Stimulated activated CD8-positive, alpha-beta memory T cell treated with anti-CD3 and anti-CD28 coated beads, Interleukin-12 subunit alpha, Interleukin-12 subunit beta, amount 100 ng/mL, for 1 hour (primary cell): ENCODE measurements around the gene RIMS4.

ENCODE experiments used
- DNase-seq: peaks from one replicate; pipeline ENCODE4 v3.0.0-alpha.2; 2020; ENCODE audit warnings: low read depth

Gene RIMS4

GRCh38 chr20:44810391-44811149 is at the start of gene RIMS4:
Gene RIMS4 (minus strand): TSS chr20:44810546. CDS start chr20:44810271, 275 bp downstream.
- DNase-seq, result no peak

- no peak for DNase-seq
Measured at GRCh38 chr20:44858606-44859360, 48.4 kb upstream of the RIMS4 start.

DNA sequence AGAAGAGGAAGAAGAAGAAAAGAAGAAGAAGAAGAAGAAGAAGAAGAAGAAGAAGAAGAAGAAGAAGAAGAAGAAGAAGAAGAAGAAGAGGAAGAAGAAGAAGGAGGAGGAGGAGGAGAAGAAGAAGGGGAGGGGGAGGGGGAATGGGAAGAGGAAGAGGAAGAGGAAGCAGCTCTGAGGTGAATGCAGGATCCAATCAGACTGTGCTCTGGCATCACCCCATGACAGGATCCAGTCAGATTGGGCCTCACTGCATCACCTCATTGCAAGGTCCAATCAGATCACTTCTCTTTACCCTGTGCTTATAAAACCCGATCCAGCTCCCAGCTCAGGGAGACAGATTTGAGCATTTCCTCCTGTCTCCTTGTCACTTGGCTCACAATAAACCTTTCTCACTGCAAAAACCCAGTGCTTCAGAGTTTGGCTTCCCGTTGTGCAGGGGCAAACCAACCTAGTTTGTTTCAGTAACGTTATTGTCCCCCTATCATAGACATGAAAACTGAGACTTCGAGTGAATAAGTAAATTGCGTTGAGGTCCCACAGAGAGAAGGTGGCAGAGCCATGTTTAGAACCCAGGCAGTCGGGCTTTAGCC is 46.6 kb upstream of the RIMS4 start:
- DNase-seq, result no peak

GRCh38 chr20:44856442-44856841 is 46.1 kb upstream of the RIMS4 start:
- DNase-seq, result no peak

DNA sequence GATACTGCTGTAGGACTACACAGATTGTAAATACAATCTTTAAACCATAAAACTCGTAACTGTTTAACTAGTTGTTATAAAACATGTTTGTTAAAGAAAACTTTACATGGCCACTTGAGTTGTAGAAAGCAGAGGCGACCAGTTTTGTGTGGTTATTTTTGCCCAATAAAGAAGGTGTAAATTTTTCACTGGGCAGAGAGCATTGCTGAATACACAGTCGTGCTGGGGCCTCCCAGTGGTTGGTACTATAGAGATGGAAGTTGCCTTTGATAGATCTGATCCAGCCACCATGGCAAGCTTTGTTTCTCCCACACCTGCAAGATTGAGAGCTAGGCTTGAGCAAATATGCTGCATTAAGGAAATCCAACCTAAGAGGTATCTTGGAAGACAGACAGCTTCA is 41.2 kb upstream of the RIMS4 start:
- DNase-seq, result no peak

DNA sequence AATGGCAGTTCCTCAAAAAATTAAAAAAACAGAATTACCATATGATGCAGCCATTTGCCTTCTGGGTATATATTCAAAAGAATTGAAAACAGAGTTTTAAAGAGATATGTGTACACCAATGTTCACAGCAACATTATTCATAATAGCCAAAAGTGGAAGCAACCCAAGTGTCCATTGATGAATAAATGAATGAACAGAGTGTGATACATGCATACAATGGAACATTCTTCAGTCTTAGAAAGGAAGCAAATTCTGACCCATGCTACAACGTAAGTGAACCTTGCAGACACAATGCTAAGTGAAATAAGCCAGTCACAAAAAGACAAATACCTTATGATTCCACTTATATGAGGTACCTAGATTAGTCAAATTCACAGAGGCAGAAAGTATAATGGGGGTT is 40.5 kb upstream of the RIMS4 start:
- no peak for DNase-seq

DNA sequence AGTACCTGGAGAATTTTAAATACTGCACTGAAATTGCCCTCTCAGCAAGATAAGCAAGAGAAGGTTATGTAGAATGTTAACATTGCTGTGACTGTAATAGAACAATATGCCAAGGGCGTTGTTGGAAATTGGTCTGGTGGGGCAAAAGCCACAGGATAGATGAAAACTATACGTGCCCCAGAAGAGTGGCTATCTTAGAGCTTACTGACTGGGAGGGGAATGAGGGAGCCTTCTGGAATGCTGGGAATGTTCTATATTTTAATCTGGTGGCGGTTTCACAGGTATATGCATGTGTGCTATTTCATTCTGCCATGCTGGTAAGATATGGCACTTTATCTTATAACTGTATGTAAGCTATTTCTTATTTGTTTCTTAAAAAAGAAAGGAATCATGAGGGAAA is 39.9 kb upstream of the RIMS4 start:
- DNase-seq, result no peak

DNA sequence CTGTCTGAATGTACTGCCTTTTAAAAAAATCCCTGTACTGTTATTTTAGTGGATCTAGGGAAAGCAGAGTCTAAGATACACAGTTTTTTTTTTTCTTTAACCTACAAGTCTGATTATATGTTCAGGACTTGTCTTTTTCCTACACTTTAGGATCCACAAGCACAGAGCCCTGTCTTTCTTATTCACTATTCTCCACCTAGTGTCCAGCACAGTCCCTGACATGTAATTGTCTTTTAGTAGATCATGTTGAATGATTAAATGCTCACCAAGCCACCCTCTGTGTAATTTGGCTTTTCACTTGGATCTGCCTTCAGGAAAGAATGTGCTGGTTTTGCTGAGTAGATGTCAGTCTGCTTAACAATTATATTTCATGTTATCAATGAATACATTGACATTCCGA is 39.4 kb upstream of the RIMS4 start:
- no peak for DNase-seq

DNA sequence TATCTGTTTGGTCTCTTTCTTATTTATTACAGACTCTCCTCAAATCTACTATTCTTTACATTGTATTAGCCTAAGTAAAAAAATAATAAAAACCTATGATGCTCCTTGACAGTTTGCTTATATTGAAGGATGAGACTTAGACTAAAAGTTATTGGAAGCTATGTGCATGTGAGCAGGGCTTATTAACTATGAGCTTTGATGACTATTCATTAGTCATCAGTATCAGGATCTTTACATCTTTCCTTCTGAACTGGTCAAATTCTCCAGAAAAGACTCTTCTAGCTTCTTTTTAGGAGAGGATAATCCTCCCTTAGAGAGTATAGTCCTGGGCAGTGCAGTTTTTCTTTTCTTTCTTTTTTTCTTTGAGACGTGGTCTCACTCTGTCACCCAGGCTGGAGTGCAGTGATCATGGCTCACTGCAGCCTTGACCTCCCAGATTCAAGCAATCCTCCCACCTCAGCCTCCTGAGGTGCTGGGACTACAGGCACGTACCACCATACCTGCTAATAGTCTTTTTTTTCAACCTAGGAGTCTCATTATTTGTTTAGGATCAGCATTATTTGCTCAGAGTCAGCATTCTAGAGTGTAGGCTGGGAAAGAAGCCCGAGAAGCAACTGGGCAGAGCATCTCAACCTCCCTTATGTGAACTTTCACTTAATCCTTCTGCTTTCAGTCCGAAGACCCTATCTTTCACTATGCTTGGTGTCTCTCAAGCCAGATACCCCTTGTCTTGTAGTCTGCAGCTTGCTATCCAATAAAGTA is 38.1 kb upstream of the RIMS4 start:
- DNase-seq, result no peak

- no peak for DNase-seq
Measured at GRCh38 chr20:44843876-44844275, 33.5 kb upstream of the RIMS4 start.

DNA sequence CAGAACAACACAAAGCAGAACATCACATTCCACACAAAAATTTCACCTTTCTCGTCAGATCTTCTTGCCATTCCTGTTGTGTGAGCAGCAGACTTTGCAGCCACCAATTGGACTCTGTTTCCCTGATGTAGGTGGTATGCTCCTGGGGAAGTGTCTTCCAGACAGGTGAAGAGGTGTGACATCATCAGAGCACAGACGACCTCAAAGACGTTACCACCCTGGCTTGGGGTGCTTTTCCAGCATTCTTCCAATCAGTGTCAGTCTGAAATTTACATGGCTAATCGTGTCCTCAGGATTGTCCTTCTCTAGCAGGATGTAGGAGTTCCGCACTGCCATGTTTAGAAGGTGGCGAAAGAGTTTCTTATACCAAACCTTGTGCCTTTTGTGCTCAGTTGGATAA is 31.6 kb upstream of the RIMS4 start:
- DNase-seq, result no peak

GRCh38 chr20:44840826-44841225 is 30.5 kb upstream of the RIMS4 start:
- no peak for DNase-seq

DNA sequence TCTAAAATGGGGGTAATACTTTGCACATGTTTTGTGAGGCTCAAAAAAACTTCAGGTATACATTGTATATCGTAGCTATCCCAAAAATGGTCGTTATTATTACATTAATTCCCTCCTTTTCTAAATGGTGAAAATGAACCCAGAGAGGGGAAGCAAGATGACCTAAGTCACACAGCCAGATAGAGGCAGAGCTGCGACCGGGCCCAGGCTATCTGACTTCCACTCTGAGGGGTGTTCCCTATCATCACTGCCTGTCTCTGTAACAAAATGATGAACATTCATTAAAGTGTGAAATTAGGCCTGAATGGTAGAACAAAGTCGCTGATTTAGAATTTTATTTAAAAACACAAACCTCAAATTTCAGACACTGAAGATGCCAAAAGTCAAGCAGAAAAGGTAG is 29.1 kb upstream of the RIMS4 start:
- no peak for DNase-seq

DNA sequence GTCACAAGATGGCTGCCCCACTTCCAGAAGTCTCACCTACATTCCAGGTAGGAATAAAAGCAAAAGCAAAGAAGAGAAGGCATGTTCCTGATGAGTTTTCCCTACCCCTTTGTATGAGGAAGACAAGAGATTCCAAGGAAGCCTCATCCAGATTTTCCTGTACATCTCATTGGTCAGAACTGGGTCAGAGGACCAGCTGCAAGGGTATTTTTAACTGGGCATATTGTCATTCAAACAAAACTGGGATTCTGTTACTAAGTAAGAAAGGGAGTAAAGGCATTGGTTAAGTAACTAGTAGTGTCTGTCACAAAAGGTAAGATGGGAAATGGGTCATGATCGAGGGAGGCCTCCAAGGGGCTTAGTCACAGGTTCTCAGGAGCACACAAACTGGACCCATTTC is 28.2 kb upstream of the RIMS4 start:
- no peak for DNase-seq

- no peak for DNase-seq
Measured at GRCh38 chr20:44837946-44838345, 27.6 kb upstream of the RIMS4 start.

DNA sequence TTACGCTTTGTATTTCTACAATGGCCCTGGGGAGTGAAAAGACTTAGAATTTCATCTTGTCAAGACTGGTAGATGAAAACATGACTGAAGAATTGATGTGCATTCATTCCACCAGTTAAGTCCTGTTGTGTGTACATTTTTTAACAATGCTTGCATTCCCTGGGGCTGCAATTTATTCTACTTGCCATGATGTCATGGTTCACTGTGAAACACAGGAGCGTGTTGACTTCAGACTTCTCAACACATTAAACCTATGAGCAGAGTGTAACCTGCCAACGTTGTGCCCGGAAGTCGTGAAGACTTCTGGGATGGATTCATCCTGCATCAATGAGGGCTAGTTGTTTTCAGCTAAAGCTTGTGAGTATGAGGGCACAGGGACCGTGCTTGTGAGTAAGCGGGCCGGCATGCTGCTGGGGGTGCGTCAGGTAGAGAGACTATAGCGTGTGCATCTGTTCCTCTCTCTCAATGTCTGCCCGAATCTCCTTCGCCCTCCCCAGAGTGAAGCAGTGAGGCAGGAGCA is 26.3 kb upstream of the RIMS4 start:
- DNase-seq, result no peak

DNA sequence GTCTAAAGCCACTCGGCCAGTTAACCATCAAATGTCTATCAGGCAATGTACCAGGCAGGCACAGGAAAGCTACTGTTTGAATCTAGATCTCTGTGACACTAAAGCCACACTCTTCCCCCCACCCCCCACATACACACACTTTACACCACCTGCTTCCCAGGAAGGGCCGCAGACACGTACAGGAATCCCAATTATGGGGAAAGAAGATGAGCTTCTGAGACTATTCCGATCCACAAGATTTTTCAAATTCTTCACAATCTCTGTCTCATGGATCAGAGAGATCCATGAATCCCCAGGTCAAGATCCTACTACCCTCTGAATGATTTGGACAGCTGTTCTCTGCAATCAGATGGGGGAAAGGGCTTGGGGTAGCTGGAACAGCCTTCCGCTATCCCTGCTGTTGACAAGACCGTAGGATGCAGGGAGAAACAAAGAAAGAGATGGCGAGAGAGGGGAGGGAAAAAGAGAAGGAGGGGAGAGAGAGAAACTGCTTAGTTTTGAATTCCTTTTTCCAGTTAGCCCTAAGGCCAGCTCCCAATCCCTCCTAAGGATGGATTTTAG is 25.4 kb upstream of the RIMS4 start:
- no peak for DNase-seq

DNA sequence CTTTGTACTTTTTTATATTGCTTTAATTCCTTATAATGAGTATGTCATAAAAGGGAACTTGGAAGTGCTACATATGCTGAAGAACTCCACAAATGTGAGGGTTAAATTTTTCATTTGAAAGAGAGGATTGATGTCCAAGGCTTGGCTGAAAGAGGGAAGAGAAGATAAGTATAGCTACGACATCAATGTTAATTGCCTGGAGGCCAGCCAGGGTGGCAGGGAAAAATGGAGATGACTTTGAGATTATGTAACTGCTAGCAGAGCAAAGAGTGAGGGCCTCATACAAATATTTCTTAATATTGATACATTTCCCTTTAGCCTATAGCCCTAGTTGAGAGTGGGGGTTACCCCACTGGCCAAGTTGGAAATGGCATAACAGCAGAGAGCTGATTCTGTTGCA is 24.8 kb upstream of the RIMS4 start:
- no peak for DNase-seq

- no peak for DNase-seq
Measured at GRCh38 chr20:44834693-44835092, 24.3 kb upstream of the RIMS4 start.

- no peak for DNase-seq
Measured at GRCh38 chr20:44833437-44833836, 23.1 kb upstream of the RIMS4 start.

DNA sequence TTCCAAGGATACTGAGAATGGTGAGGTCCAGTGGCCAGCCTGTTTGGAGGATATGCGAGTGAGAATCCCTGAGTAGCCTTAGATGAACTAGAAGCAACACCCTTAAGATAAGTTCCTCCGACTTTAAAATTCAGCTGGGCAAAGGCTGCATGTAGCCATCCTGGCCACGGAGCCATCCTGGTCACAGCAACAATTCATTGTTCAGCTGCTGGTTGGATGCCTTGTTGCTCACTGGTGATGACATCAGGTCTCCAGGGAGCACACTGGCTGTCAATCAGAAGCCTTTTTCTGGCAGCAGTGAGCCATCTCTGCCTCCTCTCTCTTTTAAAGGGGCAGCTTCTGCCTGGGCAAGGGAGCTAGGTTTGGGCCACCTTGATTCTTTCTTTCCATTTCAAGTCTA is 22.4 kb upstream of the RIMS4 start:
- no peak for DNase-seq

GRCh38 chr20:44830995-44831394 is 20.6 kb upstream of the RIMS4 start:
- DNase-seq, result no peak
